ENCODE data around the gene GPR42.

DNA sequence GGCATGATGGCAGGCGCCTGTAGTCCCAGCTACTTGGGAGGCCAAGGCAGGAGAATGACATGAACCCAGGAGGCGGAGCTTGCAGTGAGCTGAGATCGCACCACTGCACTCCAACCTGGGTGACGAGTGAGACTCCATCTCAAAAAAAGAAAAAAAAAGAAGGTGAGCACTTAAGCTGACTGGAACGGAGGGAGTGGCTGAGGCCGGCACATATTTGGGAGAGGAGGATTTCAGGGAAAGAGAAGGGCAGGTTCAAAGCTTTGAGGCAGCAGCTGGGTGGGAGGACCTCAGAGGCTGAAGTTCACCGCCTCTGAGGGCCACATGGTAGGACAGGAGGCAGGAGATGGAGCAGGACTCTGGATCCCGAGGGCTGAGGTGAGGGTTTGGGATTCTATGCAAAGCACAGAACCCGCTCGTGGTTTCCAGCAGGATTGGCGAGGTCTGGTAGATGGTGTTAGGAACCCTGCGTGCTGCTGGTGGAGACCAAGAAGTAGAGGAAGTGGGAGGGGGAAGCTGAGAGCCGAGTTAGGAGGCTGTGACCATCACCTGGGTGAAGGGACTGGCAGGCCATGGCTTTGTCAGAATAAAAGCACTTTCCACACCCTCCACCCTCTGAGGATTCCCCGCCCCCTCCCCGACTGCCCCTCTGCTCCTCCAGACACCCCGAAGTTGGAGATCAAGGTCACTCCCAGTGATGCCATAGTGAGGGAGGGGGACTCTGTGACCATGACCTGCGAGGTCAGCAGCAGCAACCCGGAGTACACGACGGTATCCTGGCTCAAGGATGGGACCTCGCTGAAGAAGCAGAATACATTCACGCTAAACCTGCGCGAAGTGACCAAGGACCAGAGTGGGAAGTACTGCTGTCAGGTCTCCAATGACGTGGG is 33.5 kb upstream of the GPR42 start:
- TF ChIP-seq, protein P1, sequence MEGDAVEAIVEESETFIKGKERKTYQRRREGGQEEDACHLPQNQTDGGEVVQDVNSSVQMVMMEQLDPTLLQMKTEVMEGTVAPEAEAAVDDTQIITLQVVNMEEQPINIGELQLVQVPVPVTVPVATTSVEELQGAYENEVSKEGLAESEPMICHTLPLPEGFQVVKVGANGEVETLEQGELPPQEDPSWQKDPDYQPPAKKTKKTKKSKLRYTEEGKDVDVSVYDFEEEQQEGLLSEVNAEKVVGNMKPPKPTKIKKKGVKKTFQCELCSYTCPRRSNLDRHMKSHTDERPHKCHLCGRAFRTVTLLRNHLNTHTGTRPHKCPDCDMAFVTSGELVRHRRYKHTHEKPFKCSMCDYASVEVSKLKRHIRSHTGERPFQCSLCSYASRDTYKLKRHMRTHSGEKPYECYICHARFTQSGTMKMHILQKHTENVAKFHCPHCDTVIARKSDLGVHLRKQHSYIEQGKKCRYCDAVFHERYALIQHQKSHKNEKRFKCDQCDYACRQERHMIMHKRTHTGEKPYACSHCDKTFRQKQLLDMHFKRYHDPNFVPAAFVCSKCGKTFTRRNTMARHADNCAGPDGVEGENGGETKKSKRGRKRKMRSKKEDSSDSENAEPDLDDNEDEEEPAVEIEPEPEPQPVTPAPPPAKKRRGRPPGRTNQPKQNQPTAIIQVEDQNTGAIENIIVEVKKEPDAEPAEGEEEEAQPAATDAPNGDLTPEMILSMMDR (IDR thresholded peaks at IDR 0.05), result no peak
- TF ChIP-seq POLR2A (IDR thresholded peaks at IDR 0.05), result no peak

Measured in ovary (tissue), 3 donors.